G401 (cell line): ENCODE results near the gene OR9I1. TPM values are rescaled to one million over a fixed set of nuclear protein-coding genes. Genes with fewer than 3 reads are reported as not detected.

Source experiments
- DNase-seq: peaks from one replicate; pipeline ENCODE4 v3.0.0-alpha.2; 2015; ENCODE audit warnings: low spot score
- in situ Hi-C: cut with HindIII; loops from 2 replicates; pipeline ENCODE4 v1.10.0; 2016; ENCODE audit warnings: low sequenced_read_pairs, mixed read lengths
- total RNA-seq: library from RNA; depleted of rRNA; stranded (reverse); fragments of >200 nt; shearing (Covaris generic); gene quantifications from 2 replicates; pipeline ENCODE4 v1.2.3, GENCODE V29; 2014; rRNA removed

OR9I1 gene, protein sequence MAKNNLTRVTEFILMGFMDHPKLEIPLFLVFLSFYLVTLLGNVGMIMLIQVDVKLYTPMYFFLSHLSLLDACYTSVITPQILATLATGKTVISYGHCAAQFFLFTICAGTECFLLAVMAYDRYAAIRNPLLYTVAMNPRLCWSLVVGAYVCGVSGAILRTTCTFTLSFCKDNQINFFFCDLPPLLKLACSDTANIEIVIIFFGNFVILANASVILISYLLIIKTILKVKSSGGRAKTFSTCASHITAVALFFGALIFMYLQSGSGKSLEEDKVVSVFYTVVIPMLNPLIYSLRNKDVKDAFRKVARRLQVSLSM
- total RNA-seq, result not detected in 2 replicates

- no peak for DNase-seq
These were observed at the start of gene OR9I1 for GRCh38 chr11:58125469-58125868. TSS of gene OR9I1 (minus strand) at chr11:58125530. CDS start at chr11:58119444, 6,086 bp downstream.

GRCh38 chr11:58165504-58166106 lies 40.3 kb upstream of the OR9I1 start:
- DNase-seq, result no peak
- in situ Hi-C loops, result no loop called here

More at GRCh38 chr11:58125469-58125868, at the start of gene OR9I1:
- in situ Hi-C loops, result no loop called here

GRCh38 chr11:58164990-58165389 lies 39.7 kb upstream of the OR9I1 start:
- DNase-seq, result no peak
- in situ Hi-C loops, result no loop called here

DNA sequence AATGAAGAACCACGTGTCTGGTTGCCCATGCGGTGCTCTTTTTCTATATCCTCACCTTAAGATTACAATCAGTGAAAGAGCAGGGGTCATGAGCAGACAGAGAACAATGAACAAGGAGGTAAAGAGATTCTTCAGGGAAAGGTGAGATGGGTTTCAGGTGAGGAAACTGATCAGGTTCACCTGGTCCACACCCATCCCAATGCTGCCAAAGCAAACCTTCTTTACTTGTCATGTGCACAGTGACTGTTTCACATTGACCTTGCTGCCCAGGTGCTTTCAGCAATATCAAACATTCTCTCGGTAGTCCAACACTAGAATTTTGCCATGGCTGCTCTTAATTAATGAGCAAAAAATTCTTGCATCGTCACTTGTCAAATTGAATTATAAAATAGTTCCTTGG lies 39.1 kb upstream of the OR9I1 start:
- in situ Hi-C loops, result no loop called here
- no peak for DNase-seq

DNA sequence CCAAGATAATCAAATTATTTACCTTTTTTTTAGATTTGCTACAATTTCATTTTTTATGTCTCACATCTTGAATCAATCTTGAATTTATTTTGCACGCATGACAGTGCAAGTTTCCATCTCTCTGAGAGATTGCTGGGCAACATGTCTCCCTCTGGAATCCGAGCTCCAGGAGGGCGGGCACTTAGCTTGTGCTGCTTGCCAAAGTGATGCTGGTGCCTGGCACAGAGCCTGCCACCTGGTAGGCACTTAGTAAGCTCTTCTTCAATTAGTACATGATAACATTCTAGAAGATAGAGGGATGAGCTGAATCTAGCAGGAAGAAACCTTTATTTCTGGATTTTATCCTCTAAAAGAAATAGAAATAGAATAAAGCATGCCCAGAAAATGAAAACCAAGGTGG lies 27.5 kb upstream of the OR9I1 start:
- in situ Hi-C loops, result no loop called here
- no peak for DNase-seq

DNA sequence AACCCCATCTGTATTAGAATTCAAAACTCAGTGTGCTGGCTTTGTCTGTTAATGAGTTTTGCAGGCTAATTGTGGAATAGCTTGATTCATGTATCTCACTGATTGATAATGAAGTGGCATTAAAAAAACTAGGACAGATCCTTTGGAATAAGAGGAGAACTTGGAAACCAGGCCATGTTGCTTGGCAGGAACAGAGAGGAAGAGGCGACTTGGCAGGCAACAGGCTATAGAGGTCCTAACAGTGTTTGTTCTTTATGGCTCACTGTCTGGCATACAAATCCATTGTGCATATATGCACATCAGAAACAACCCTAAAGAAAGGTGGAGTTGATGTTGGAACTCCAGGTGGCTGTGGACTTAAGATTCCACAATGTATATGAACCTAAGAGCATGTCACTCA lies 17.4 kb upstream of the OR9I1 start:
- in situ Hi-C loops, result no loop called here
- DNase-seq, result peak; percentile 20

GRCh38 chr11:58135171-58135570 lies 9.8 kb upstream of the OR9I1 start:
- DNase-seq, result no peak
- in situ Hi-C loops, result no loop called here

GRCh38 chr11:58134151-58134550 lies 8.8 kb upstream of the OR9I1 start:
- in situ Hi-C loops, result no loop called here
- no peak for DNase-seq

DNA sequence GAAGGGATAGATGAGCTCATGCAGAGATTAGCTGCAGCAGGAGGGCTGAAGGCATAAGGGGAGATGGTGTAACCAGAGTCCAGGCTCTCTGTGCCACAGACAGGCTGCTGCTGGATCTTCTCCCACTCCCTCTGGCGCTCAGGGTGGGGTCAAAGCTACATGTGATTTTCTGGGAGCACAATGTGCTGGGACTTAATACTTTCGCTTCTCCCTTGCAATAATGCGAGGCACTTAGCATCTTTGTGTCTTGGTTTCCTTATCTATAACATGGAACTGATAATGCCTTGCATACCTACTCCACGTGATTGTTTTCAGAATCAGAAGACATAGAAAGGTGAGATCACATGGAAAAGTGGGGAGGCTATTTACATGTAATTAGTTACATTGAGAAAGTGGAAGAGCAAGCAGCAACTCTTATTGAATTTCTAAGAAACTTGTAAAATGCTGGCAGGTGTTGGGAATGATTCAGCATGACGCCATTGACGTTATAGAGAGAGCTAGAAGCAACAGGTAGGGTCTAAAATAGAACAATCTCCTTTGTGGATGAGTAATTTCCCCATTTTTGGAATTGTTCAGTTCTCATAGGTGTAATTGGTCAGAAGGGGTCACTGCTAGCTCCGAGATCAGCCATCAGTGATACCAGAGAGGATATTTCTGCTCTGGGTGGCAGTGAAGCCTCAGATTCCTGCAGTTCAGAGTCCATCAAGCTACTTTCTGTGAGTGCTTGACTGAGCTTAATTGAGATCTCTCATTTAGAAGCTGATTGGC lies 8.2 kb upstream of the OR9I1 start:
- DNase-seq, result no peak
- in situ Hi-C loops, result no loop called here

DNA sequence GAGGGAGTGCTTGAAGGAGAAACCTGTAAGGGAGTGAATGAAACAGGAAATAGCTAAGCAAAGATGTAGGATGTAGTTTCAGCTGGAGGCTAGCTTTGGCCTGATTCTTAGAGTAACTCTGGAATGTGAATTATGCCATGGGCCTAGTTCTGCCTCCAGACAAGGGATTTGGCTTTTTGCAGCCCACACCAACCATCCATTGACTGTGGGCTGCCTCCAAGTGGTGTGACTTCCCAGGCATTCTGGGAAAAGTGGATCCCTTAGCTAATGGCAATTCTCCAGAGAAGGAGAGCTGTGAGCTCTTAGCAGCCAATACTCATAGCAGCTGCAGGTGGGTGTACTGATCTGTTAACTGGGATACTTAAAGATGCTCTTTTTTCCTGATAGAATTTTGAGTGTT lies 2.0 kb upstream of the OR9I1 start:
- in situ Hi-C loops, result no loop called here
- DNase-seq, result no peak

- in situ Hi-C loops, result no loop called here
- no peak for DNase-seq
These were observed 4.2 kb downstream of the OR9I1 start for GRCh38 chr11:58121096-58121495.

DNA sequence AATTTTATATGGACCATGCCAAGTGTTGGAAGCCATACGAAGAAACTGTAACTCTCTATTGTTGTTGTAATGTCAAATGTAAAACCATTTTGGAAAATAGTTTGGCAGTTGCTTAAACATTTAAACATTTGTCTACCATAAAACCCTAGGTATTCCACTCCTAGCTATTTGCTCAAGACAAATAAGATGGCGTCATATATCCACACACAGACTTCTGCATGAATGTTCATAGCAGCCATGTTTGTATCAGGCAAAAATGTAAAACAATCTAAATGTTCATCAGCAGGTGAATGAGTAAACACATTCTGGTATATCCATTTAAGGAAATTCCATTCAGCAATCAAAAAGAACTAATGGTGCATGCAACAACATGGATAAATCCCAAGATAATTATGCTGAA lies 27.9 kb downstream of the OR9I1 start:
- no peak for DNase-seq
- in situ Hi-C loops, result no loop called here

DNA sequence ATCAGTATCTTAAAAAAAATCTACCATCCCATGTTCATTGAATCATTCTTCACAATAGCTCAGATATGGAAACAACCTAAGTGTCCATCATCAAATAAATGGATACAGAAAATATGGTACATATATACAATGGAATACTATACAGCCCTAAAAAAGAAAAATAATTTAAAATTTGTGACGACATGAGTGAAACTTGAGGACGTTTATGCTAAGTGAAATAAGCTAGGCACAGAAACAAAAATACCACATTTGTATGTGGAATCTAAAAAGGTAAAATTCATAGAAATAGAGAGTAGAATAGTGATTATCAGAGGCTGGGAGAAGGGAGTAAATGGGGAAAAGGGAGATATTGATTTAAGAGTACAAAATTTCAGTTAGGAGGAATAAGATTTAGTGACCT lies 38.8 kb downstream of the OR9I1 start:
- in situ Hi-C loops, result no loop called here
- DNase-seq, result no peak

DNA sequence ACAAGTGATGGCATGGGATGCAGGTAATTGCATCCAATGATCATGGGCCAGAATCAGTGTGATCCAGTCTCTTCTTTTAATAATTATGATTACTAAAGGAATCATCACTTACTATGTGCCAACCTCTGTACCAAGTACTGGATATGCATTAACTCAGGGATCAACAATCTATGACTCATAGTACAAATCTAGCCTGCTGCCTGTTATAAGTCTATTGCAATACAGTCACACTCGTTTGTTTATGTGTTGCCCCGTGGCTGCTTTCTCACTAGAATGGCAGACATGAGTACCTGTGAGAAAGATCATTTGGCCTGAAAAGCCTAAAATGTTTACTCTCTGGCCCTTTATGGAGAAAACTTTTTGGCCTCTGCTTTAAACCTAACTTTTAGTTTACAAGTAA lies 49.5 kb downstream of the OR9I1 start:
- in situ Hi-C loops, result no loop called here
- DNase-seq, result no peak

GRCh38 chr11:58070585-58070984 lies 54.7 kb downstream of the OR9I1 start:
- no peak for DNase-seq
- in situ Hi-C loops, result no loop called here

DNA sequence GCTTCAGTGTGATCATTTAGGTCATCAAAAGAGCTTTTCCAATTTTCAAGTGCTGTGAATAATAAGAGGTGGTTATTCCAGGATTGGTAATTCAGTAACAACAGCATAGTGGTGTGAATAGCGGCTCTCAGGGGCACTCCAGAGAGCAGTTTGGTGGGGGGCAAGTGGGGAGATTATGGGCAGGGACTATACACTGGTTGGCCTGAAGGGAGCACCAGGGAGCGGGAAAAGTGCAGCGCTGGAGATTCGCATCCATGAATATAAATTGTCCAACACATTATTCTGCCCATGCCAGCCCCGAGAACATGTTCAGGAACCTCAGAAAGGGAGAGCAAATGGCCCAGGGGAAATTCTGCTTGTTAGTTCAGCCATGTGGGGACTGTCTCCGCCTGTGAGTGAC lies 56.7 kb downstream of the OR9I1 start:
- in situ Hi-C loops, result no loop called here

GRCh38 chr11:58067685-58068084 lies 57.6 kb downstream of the OR9I1 start:
- in situ Hi-C loops, result no loop called here
- no peak for DNase-seq

More for the DNA sequence above, 56.7 kb downstream of the OR9I1 start:
- no peak for DNase-seq
